KMS-11 (cell line): Measurements from ENCODE around the gene ELF4.

Experiments used
- H2AFZ ChIP-seq: fragments of 200-600 bp; sonication (generic); 2 replicates; pipeline ENCODE4 v1.6.1; 2016; ENCODE audit warnings: antibody characterized with exemption, mixed run types, low read depth
- H3K27ac ChIP-seq: fragments of 200-600 bp; sonication (generic); 2 replicates; pipeline ENCODE4 v1.6.1; 2016; ENCODE audit warnings: mild to moderate bottlenecking, mixed run types
- H3K27me3 ChIP-seq: fragments of 200-600 bp; sonication (generic); 2 replicates; pipeline ENCODE4 v1.6.1; 2017; ENCODE audit warnings: mild to moderate bottlenecking, low read depth, mixed run types, moderate library complexity; ENCODE audit not compliant: insufficient read depth
- H3K36me3 ChIP-seq: fragments of 200-600 bp; sonication (generic); 2 replicates; pipeline ENCODE4 v1.6.1; 2017; ENCODE audit warnings: mild to moderate bottlenecking, mixed run types; ENCODE audit not compliant: insufficient read depth
- H3K4me1 ChIP-seq: fragments of 200-600 bp; sonication (generic); 2 replicates; pipeline ENCODE4 v1.6.1; 2016; ENCODE audit warnings: mild to moderate bottlenecking, low read depth, mixed run types; ENCODE audit not compliant: poor library complexity, severe bottlenecking
- H3K4me2 ChIP-seq: fragments of 200-600 bp; sonication (generic); 2 replicates; pipeline ENCODE4 v1.7.0; 2016; ENCODE audit warnings: mild to moderate bottlenecking, mixed run types
- H3K4me3 ChIP-seq: fragments of 200-600 bp; sonication (generic); IDR thresholded peaks from 2 replicates; pipeline ENCODE4 v1.6.1; 2017; ENCODE audit warnings: low read depth, low read length, mixed read lengths; ENCODE audit not compliant: insufficient read depth
- H3K79me2 ChIP-seq: fragments of 200-600 bp; sonication (generic); 2 replicates; pipeline ENCODE4 v1.6.1; 2016; ENCODE audit warnings: low read depth, mixed run types; ENCODE audit not compliant: insufficient read depth
- H3K9ac ChIP-seq: fragments of 200-600 bp; sonication (generic); 2 replicates; pipeline ENCODE4 v1.6.1; 2016; ENCODE audit warnings: mild to moderate bottlenecking, mixed run types
- H4K20me1 ChIP-seq: fragments of 200-600 bp; sonication (generic); 2 replicates; pipeline ENCODE4 v1.6.1; 2016; ENCODE audit warnings: mild to moderate bottlenecking, mixed run types; ENCODE audit not compliant: insufficient read depth
- CTCF ChIP-seq: fragments of 200-600 bp; sonication (generic); conservative IDR thresholded peaks from 2 replicates; pipeline ENCODE4 v1.6.1; 2017; ENCODE audit warnings: low read depth, mild to moderate bottlenecking, antibody characterized with exemption, low read length, moderate library complexity, mixed read lengths

Gene ELF4

GRCh38 chrX:130027569-130027968 lies 82.7 kb downstream of the ELF4 start:
- Histone ChIP-seq H3K27me3 (no peaks in the 10 kb centered on the region), H3K4me3 (no peak overlapping the region), H3K36me3 (no peaks in the 10 kb centered on the region), H4K20me1 (no peaks in the 10 kb centered on the region), H3K4me1 (no peaks in the 10 kb centered on the region), H3K79me2 (no peaks in the 10 kb centered on the region), H3K4me2 (no peak overlapping the region), H3K27ac (no peak overlapping the region), H2AFZ (no peak overlapping the region), H3K9ac (no peak overlapping the region)
- TF ChIP-seq CTCF = no peak

GRCh38 chrX:130025256-130025655 lies 85.0 kb downstream of the ELF4 start:
- H3K4me3 ChIP-seq = no peak overlapping the region
- no peaks in the 10 kb centered on the region for H3K36me3 ChIP-seq
- H3K27me3 ChIP-seq = no peaks in the 10 kb centered on the region
- no peaks in the 10 kb centered on the region for H3K79me2 ChIP-seq
- H3K4me1 ChIP-seq = no peaks in the 10 kb centered on the region
- H4K20me1 ChIP-seq = no peaks in the 10 kb centered on the region
- H2AFZ ChIP-seq = no peak overlapping the region
- TF ChIP-seq CTCF = no peak
- H3K9ac ChIP-seq = no peak overlapping the region
- no peak overlapping the region for H3K4me2 ChIP-seq
- H3K27ac ChIP-seq = no peak overlapping the region

- Histone ChIP-seq H3K79me2 (no peaks in the 10 kb centered on the region), H4K20me1 (no peaks in the 10 kb centered on the region), H2AFZ (no peak overlapping the region), H3K9ac (no peak overlapping the region), H3K4me1 (no peaks in the 10 kb centered on the region), H3K36me3 (no peaks in the 10 kb centered on the region), H3K4me3 (no peak overlapping the region), H3K27me3 (no peaks in the 10 kb centered on the region), H3K4me2 (no peak overlapping the region), H3K27ac (no peak overlapping the region)
- no peak for TF ChIP-seq CTCF
Measured at GRCh38 chrX:130024127-130024526, 86.2 kb downstream of the ELF4 start.

GRCh38 chrX:130020661-130021324 lies 89.5 kb downstream of the ELF4 start:
- H2AFZ ChIP-seq = no peak overlapping the region
- no peak overlapping the region for H3K4me2 ChIP-seq
- H3K27me3 ChIP-seq = no peaks in the 10 kb centered on the region
- H3K4me3 ChIP-seq = no peak overlapping the region
- TF ChIP-seq CTCF = no peak
- no peaks in the 10 kb centered on the region for H3K79me2 ChIP-seq
- no peak overlapping the region for H3K27ac ChIP-seq
- H3K9ac ChIP-seq = no peak overlapping the region
- H3K36me3 ChIP-seq = no peaks in the 10 kb centered on the region
- H4K20me1 ChIP-seq = no peaks in the 10 kb centered on the region
- no peaks in the 10 kb centered on the region for H3K4me1 ChIP-seq
